Right hindlimb (tissue), 1 donor: ENCODE data around the gene VWC2L.

Experiments
- DNase-seq: peaks from one replicate; pipeline ENCODE4 v3.0.0-alpha.2; 2018

VWC2L gene

GRCh38 chr2:214542866-214543265 is 132.0 kb downstream of the VWC2L start:
- DNase-seq, result no peak

- no peak for DNase-seq
Observed at GRCh38 chr2:214543386-214543955, 132.6 kb downstream of the VWC2L start.

GRCh38 chr2:214545898-214546542 is 135.2 kb downstream of the VWC2L start:
- no peak for DNase-seq

- no peak for DNase-seq
Observed at GRCh38 chr2:214547931-214548330, 137.1 kb downstream of the VWC2L start.

- DNase-seq, result no peak
Observed at GRCh38 chr2:214549946-214550345, 139.1 kb downstream of the VWC2L start.

GRCh38 chr2:214550786-214551185 is 139.9 kb downstream of the VWC2L start:
- no peak for DNase-seq

- DNase-seq, result no peak
Observed at GRCh38 chr2:214557884-214558283, 147.0 kb downstream of the VWC2L start.

- DNase-seq, result no peak
Observed at GRCh38 chr2:214558341-214558740, 147.5 kb downstream of the VWC2L start.

GRCh38 chr2:214560176-214560575 is 149.3 kb downstream of the VWC2L start:
- DNase-seq, result no peak

GRCh38 chr2:214560618-214561190 is 149.8 kb downstream of the VWC2L start:
- no peak for DNase-seq

GRCh38 chr2:214565246-214565645 is 154.4 kb downstream of the VWC2L start:
- no peak for DNase-seq

GRCh38 chr2:214566457-214566856 is 155.6 kb downstream of the VWC2L start:
- DNase-seq, result no peak

- no peak for DNase-seq
Observed at GRCh38 chr2:214569419-214570035, 158.7 kb downstream of the VWC2L start.

- DNase-seq, result no peak
Observed at GRCh38 chr2:214574084-214574781, 163.4 kb downstream of the VWC2L start.

- DNase-seq, result no peak
Observed at GRCh38 chr2:214575030-214575429, 164.2 kb downstream of the VWC2L start.

- DNase-seq, result no peak
Observed at GRCh38 chr2:214575465-214575864, 164.6 kb downstream of the VWC2L start.

- DNase-seq, result no peak
Observed at GRCh38 chr2:214577769-214578168, 166.9 kb downstream of the VWC2L start.

- no peak for DNase-seq
Observed at GRCh38 chr2:214578442-214578841, 167.6 kb downstream of the VWC2L start.

- no peak for DNase-seq
Observed at GRCh38 chr2:214579035-214579434, 168.2 kb downstream of the VWC2L start.

GRCh38 chr2:214587442-214587841 is 176.6 kb downstream of the VWC2L start:
- DNase-seq, result no peak

GRCh38 chr2:214591366-214591765 is 180.5 kb downstream of the VWC2L start:
- no peak for DNase-seq

- DNase-seq, result no peak
Observed at GRCh38 chr2:214592011-214592410, 181.2 kb downstream of the VWC2L start.

- no peak for DNase-seq
Observed at GRCh38 chr2:214593727-214594126, 182.9 kb downstream of the VWC2L start.
